ENCODE measurements around the gene PARM1. TPM values are rescaled to one million over a fixed set of nuclear protein-coding genes. Genes with fewer than 3 reads are reported as not detected.

The PARM1 gene
- total and polyA plus RNA-seq, 2 donors (not counting 1 experiment from before 2014, with no cell fraction given), result 7.8 to 10.4 TPM

DNA sequence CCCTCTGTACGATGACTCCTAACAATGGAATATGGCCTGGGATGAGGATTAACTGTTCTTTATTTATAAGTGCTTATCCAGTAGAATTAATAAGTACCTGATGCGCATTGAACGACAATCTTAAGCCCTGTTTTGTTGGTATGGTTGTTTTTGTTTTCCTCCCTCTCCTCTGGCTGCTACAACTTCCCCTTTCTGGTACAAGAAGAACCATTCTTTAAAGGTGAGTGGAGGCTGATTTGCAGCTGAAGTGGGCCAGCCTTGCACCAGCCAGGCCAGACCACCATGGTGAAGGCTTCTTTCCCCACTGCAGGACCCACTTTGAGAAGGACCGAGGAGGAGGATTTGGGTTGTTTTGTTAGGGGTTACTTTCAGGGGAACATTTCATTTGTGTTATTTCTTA lies 113.3 kb downstream of the PARM1 start:
- Histone ChIP-seq H3K4me1 (ENCODE audit: control insufficient read depth in 2 of 2, insufficient read depth in 2 of 2, low read length in 2 of 2) (peaks cover 13 to 15% of the 10 kb centered on the region in 2 donors), H3K27ac (ENCODE audit: low read length in 2 of 2) (no peak overlapping the region), H3K27me3 (replicated peaks in 1 of 4; ENCODE audit: control extremely low read depth in 1 of 4, control insufficient read depth in 3 of 4, insufficient read depth in 4 of 4, low read length in 3 of 4) (no peaks in the 10 kb centered on the region), H2AFZ (ENCODE audit: insufficient read depth, low read depth, low read length, poor library complexity, severe bottlenecking) (peak overlapping the region; percentile 30), H3K9me3 (ENCODE audit: control extremely low read depth in 1 of 3, control insufficient read depth in 2 of 3, insufficient read depth in 1 of 3, low read length in 2 of 3) (no peaks in the 10 kb centered on the region), H3K4me3 (ENCODE audit: control extremely low read depth in 1 of 5, extremely low read depth in 1 of 5, insufficient read depth in 1 of 5, low read depth in 2 of 5, low read length in 4 of 5) (no peak overlapping the region), H3K79me2 (ENCODE audit: control insufficient read depth, insufficient read depth, low read length) (no peaks in the 10 kb centered on the region), H3K9ac (ENCODE audit: low read length) (no peak overlapping the region), H3K36me3 (replicated peaks in 1 of 2; ENCODE audit: control extremely low read depth in 1 of 2, control insufficient read depth in 1 of 2, extremely low read depth in 1 of 2, insufficient read depth in 2 of 2, low read length in 1 of 2) (no peaks in the 10 kb centered on the region), H4K20me1 (ENCODE audit: control insufficient read depth, insufficient read depth, low read length, poor library complexity, severe bottlenecking) (no peaks in the 10 kb centered on the region), H3K4me2 (replicated peaks; ENCODE audit: low read depth, low read length, poor library complexity, severe bottlenecking) (peak overlapping the region; percentile 38)
- Mint-ChIP-seq H3K27ac (peak overlapping the region; percentile 78), H3K9me3 (ENCODE audit: insufficient read depth) (no peaks in the 10 kb centered on the region), H3K4me1 (peaks cover 17% of the 10 kb centered on the region), H3K27me3 (no peaks in the 10 kb centered on the region), H3K4me3 (peak overlapping the region; percentile 36)
- POLR2A ChIA-PET, result no interaction called here
- TF ChIP-seq, protein P1, sequence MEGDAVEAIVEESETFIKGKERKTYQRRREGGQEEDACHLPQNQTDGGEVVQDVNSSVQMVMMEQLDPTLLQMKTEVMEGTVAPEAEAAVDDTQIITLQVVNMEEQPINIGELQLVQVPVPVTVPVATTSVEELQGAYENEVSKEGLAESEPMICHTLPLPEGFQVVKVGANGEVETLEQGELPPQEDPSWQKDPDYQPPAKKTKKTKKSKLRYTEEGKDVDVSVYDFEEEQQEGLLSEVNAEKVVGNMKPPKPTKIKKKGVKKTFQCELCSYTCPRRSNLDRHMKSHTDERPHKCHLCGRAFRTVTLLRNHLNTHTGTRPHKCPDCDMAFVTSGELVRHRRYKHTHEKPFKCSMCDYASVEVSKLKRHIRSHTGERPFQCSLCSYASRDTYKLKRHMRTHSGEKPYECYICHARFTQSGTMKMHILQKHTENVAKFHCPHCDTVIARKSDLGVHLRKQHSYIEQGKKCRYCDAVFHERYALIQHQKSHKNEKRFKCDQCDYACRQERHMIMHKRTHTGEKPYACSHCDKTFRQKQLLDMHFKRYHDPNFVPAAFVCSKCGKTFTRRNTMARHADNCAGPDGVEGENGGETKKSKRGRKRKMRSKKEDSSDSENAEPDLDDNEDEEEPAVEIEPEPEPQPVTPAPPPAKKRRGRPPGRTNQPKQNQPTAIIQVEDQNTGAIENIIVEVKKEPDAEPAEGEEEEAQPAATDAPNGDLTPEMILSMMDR (IDR thresholded peaks at IDR 0.05), result no peak
- no peak for TF ChIP-seq EZH2 (IDR thresholded peaks at IDR 0.05; ENCODE audit: borderline replicate concordance, insufficient read depth, low read depth, low read length, poor library complexity, severe bottlenecking)
- intact Hi-C loops (cut with micrococcal nuclease), result no loop called here
- CTCF ChIA-PET, result interaction anchor here (0.9 kb wide), 1 partner anchor 53 kb away, joined by 3 read pairs; no protein-coding TSS in a partner anchor
- ATAC-seq (ENCODE audit: low read depth) (peak; percentile 31), DNase-seq (peak; percentile 15)
- no CpG with 5 or more reads among the region's 4 CpGs for WGBS (ENCODE audit: insufficient coverage)

DNA sequence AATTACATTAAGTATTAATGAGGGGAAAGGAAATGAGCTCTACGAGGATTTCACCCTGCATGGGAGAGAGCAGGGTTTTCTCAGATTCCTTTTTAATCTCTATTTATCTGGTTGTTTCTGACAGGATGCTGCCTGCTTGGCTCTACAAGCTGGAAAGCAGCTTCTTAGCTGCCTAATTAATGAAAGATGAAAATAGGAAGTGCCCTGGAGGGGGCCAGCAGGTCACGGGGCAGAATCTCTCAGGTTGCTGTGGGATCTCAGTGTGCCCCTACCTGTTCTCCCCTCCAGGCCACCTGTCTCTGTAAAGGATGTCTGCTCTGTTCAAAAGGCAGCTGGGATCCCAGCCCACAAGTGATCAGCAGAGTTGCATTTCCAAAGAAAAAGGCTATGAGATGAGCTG lies 113.7 kb downstream of the PARM1 start:
- H3K27me3 Mint-ChIP-seq, result no peaks in the 10 kb centered on the region
- no peak for TF ChIP-seq EZH2 (IDR thresholded peaks at IDR 0.05; ENCODE audit: borderline replicate concordance, insufficient read depth, low read depth, low read length, poor library complexity, severe bottlenecking)
- TF ChIP-seq, protein P1 (IDR thresholded peaks at IDR 0.05), result no peak
- no peaks in the 10 kb centered on the region for H4K20me1 ChIP-seq (ENCODE audit: control insufficient read depth, insufficient read depth, low read length, poor library complexity, severe bottlenecking)
- H3K27ac Mint-ChIP-seq, result peak overlapping the region; percentile 0
- H3K4me3 ChIP-seq (ENCODE audit: control extremely low read depth in 1 of 5, extremely low read depth in 1 of 5, insufficient read depth in 1 of 5, low read depth in 2 of 5, low read length in 4 of 5), result no peak overlapping the region
- intact Hi-C loops (cut with micrococcal nuclease), result no loop called here
- peak overlapping the region in 1 of 2 donors; percentile 8 for H3K27ac ChIP-seq (ENCODE audit: low read length in 2 of 2)
- no peaks in the 10 kb centered on the region for H3K9me3 Mint-ChIP-seq (ENCODE audit: insufficient read depth)
- CTCF ChIA-PET, result interaction anchor here (0.9 kb wide), 1 partner anchor 53 kb away, joined by 3 read pairs; no protein-coding TSS in a partner anchor
- DNase-seq, result peak; percentile 17
- no CpG with 5 or more reads among the region's 2 CpGs for WGBS (ENCODE audit: insufficient coverage)
- peak overlapping the region; percentile 30 for H2AFZ ChIP-seq (ENCODE audit: insufficient read depth, low read depth, low read length, poor library complexity, severe bottlenecking)
- H3K4me2 ChIP-seq (replicated peaks; ENCODE audit: low read depth, low read length, poor library complexity, severe bottlenecking), result peak overlapping the region; percentile 38
- no peak overlapping the region for H3K9ac ChIP-seq (ENCODE audit: low read length)
- no peaks in the 10 kb centered on the region for H3K79me2 ChIP-seq (ENCODE audit: control insufficient read depth, insufficient read depth, low read length)
- POLR2A ChIA-PET, result no interaction called here
- H3K27me3 ChIP-seq (replicated peaks in 1 of 4; ENCODE audit: control extremely low read depth in 1 of 4, control insufficient read depth in 3 of 4, insufficient read depth in 4 of 4, low read length in 3 of 4), result no peaks in the 10 kb centered on the region
- no peaks in the 10 kb centered on the region for H3K36me3 ChIP-seq (replicated peaks in 1 of 2; ENCODE audit: control extremely low read depth in 1 of 2, control insufficient read depth in 1 of 2, extremely low read depth in 1 of 2, insufficient read depth in 2 of 2, low read length in 1 of 2)
- no peak for ATAC-seq (ENCODE audit: low read depth)
- H3K4me3 Mint-ChIP-seq, result no peak overlapping the region
- no peaks in the 10 kb centered on the region for H3K9me3 ChIP-seq (ENCODE audit: control extremely low read depth in 1 of 3, control insufficient read depth in 2 of 3, insufficient read depth in 1 of 3, low read length in 2 of 3)
- H3K4me1 ChIP-seq (ENCODE audit: control insufficient read depth in 2 of 2, insufficient read depth in 2 of 2, low read length in 2 of 2), result peaks cover 13 to 15% of the 10 kb centered on the region in 2 donors
- peaks cover 17% of the 10 kb centered on the region for H3K4me1 Mint-ChIP-seq
